IMR-90 (cell line): Measurements from ENCODE around the gene SAMD8. TPM values are rescaled to one million over a fixed set of nuclear protein-coding genes. Genes with fewer than 3 reads are reported as not detected.

Experiments
- ATAC-seq: fragments of 200-7000 bp; cut with Tn5 transposase; 2 replicates; pipeline ENCODE4 v1.9.1; 2020; ENCODE audit warnings: low read depth, mild to moderate bottlenecking, moderate library complexity
- BruUV-seq: library from RNA; stranded (reverse); fragments of 400-500 nt; replicated peaks from 2 replicates; lab custom pipeline; 2021; lab: Mats Ljungman, UMichigan
- CTCF ChIA-PET: fragments of 300-600 bp; formaldehyde crosslinking; extraction: SDS; loops from one replicate; lab custom pipeline; 2021; ENCODE audit warnings: antibody characterized with exemption; lab: Yijun Ruan, JAX
- POLR2A ChIA-PET: fragments of 300-600 bp; sonication (Branson Sonifier 250); formaldehyde crosslinking; loops from one replicate; lab custom pipeline; 2022; ENCODE audit warnings: antibody characterized with exemption; ENCODE audit not compliant: unreplicated experiment; lab: Charles Lee
- DNase-seq: peaks from one replicate; pipeline ENCODE4 v3.0.0; 2013
- H2AFZ ChIP-seq: replicated peaks from 2 replicates; pipeline ENCODE3; 2013; ENCODE audit warnings: low read length, mild to moderate bottlenecking; ENCODE audit not compliant: poor library complexity
- H2AK5ac ChIP-seq: 2 replicates; pipeline ENCODE4 v1.6.1; 2013; ENCODE audit warnings: low read depth, low read length, inconsistent platforms
- H2AK9ac ChIP-seq: replicated peaks from 2 replicates; pipeline ENCODE3; 2013; ENCODE audit warnings: mild to moderate bottlenecking, low read depth, low read length, moderate library complexity; ENCODE audit not compliant: poor library complexity
- H2BK120ac ChIP-seq: 2 replicates; pipeline ENCODE4 v1.6.1; 2013; ENCODE audit warnings: low read depth, low read length, inconsistent platforms
- H2BK15ac ChIP-seq: 3 replicates; pipeline ENCODE4 v1.6.1; 2013; ENCODE audit warnings: low read depth, low read length, inconsistent platforms
- H2BK20ac ChIP-seq: 2 replicates; pipeline ENCODE4 v1.6.1; 2013; ENCODE audit warnings: low read depth, mild to moderate bottlenecking, inconsistent platforms, low read length, moderate library complexity
- H2BK5ac ChIP-seq: 2 replicates; pipeline ENCODE4 v1.6.1; 2013; ENCODE audit warnings: mild to moderate bottlenecking, low read depth, low read length, inconsistent platforms; ENCODE audit not compliant: poor library complexity, severe bottlenecking
- H3K14ac ChIP-seq: replicated peaks from 2 replicates; pipeline ENCODE4 v1.6.1; 2013; ENCODE audit warnings: low read depth, low read length, inconsistent platforms
- H3K18ac ChIP-seq: 2 replicates; pipeline ENCODE4 v1.6.1; 2013; ENCODE audit warnings: low read depth, low read length, control low read depth
- H3K23ac ChIP-seq: 2 replicates; pipeline ENCODE4 v1.6.1; 2013; ENCODE audit warnings: low read depth, low read length, inconsistent platforms
- H3K27ac ChIP-seq: 2 replicates; pipeline ENCODE4 v1.5.1; 2013; ENCODE audit warnings: mild to moderate bottlenecking, control low read depth, low read length; ENCODE audit not compliant: insufficient read depth
- H3K27me3 ChIP-seq: 2 replicates; pipeline ENCODE4 v1.6.1; 2013; ENCODE audit warnings: low read length; ENCODE audit not compliant: control insufficient read depth, insufficient read depth
- H3K36me3 ChIP-seq: 2 replicates; pipeline ENCODE4 v1.6.1; 2013; ENCODE audit warnings: low read length, mixed read lengths; ENCODE audit not compliant: control insufficient read depth, insufficient read depth
- H3K4ac ChIP-seq: 2 replicates; pipeline ENCODE4 v1.6.1; 2013; ENCODE audit warnings: low read depth, low read length, inconsistent platforms
- H3K4me1 ChIP-seq: 2 replicates; pipeline ENCODE4 v1.6.1; 2013; ENCODE audit warnings: low read length, mixed read lengths; ENCODE audit not compliant: control insufficient read depth, insufficient read depth
- H3K4me2 ChIP-seq: 2 replicates; pipeline ENCODE4 v1.6.1; 2013; ENCODE audit warnings: low read depth, mild to moderate bottlenecking, control low read depth, low read length, moderate library complexity
- H3K4me3 ChIP-seq: 2 replicates; pipeline ENCODE4 v1.5.1; 2013; ENCODE audit warnings: low read depth, mild to moderate bottlenecking, control low read depth, low read length, moderate library complexity; ENCODE audit not compliant: insufficient read depth
- H3K56ac ChIP-seq: 2 replicates; pipeline ENCODE4 v1.6.1; 2013; ENCODE audit warnings: low read length, inconsistent platforms; ENCODE audit not compliant: insufficient read depth; ENCODE audit errors: extremely low read depth
- H3K79me1 ChIP-seq, 2 experiments: 2 replicates each; pipeline ENCODE4 v1.6.1; 2013; ENCODE audit warnings: low read length in 2 of 2, inconsistent platforms in 1 of 2, low read depth in 1 of 2
- H3K9ac ChIP-seq: 2 replicates; pipeline ENCODE4 v1.6.1; 2013; ENCODE audit warnings: low read depth, low read length, control low read depth
- H3K9me1 ChIP-seq: 2 replicates; pipeline ENCODE4 v1.6.1; 2013; ENCODE audit warnings: low read length, inconsistent platforms; ENCODE audit not compliant: insufficient read depth
- H3K9me3 ChIP-seq: 2 replicates; pipeline ENCODE4 v1.6.1; 2013; ENCODE audit warnings: low read length; ENCODE audit not compliant: control insufficient read depth, insufficient read depth
- H4K20me1 ChIP-seq: 2 replicates; pipeline ENCODE4 v1.6.1; 2013; ENCODE audit warnings: low read length, inconsistent platforms; ENCODE audit not compliant: insufficient read depth
- H4K5ac ChIP-seq: 2 replicates; pipeline ENCODE4 v1.6.1; 2013; ENCODE audit warnings: mild to moderate bottlenecking, low read depth, low read length, control low read depth
- H4K8ac ChIP-seq, 2 experiments: 2 replicates each; pipeline ENCODE4 v1.6.1; 2013; ENCODE audit warnings: low read depth in 2 of 2, low read length in 2 of 2, control low read depth in 1 of 2, inconsistent platforms in 1 of 2
- H4K91ac ChIP-seq: 2 replicates; pipeline ENCODE4 v1.6.1; 2013; ENCODE audit warnings: low read depth, low read length, inconsistent platforms; ENCODE audit not compliant: insufficient read depth
- BHLHE40 ChIP-seq: fragments of 150-350 bp; IDR thresholded peaks from 2 replicates; pipeline ENCODE4 v1.6.1; 2016; ENCODE audit warnings: mild to moderate bottlenecking, low read depth, low read length
- CEBPB ChIP-seq: IDR thresholded peaks from 2 replicates; pipeline ENCODE4 v1.6.1; 2012; ENCODE audit warnings: low read depth, low read length, improper control_type of control experiment
- CHD1 ChIP-seq: IDR thresholded peaks from 2 replicates; pipeline ENCODE4 v1.6.1; 2012; ENCODE audit warnings: low read depth, low read length, improper control_type of control experiment
- ELK1 ChIP-seq: fragments of 150-350 bp; IDR thresholded peaks from 2 replicates; pipeline ENCODE4 v1.6.1; 2016; ENCODE audit warnings: low read depth, mild to moderate bottlenecking, low read length, moderate library complexity, borderline replicate concordance
- FOS ChIP-seq: fragments of 150-350 bp; IDR thresholded peaks from 2 replicates; pipeline ENCODE4 v1.6.1; 2016; ENCODE audit warnings: low read depth, low read length
- MAFK ChIP-seq: IDR thresholded peaks from 2 replicates; pipeline ENCODE4 v1.6.1; 2012; ENCODE audit warnings: low read depth, low read length, improper control_type of control experiment
- MAZ ChIP-seq: IDR thresholded peaks from 2 replicates; pipeline ENCODE4 v1.6.1; 2012; ENCODE audit warnings: low read depth, mild to moderate bottlenecking, low read length, improper control_type of control experiment, moderate library complexity, borderline replicate concordance
- NFE2L2 ChIP-seq: fragments of 150-350 bp; IDR thresholded peaks from 2 replicates; pipeline ENCODE4 v1.6.1; 2016; ENCODE audit warnings: low read depth, mild to moderate bottlenecking, low read length
- RCOR1 ChIP-seq: IDR thresholded peaks from 2 replicates; pipeline ENCODE4 v1.6.1; 2012; ENCODE audit warnings: mild to moderate bottlenecking, low read length, improper control_type of control experiment; ENCODE audit not compliant: insufficient replicate concordance
- RFX5 ChIP-seq: IDR thresholded peaks from 2 replicates; pipeline ENCODE4 v1.8.0; 2012; ENCODE audit warnings: low read depth, mild to moderate bottlenecking, low read length, moderate library complexity
- SMC3 ChIP-seq: fragments of 150-350 bp; IDR thresholded peaks from 2 replicates; pipeline ENCODE4 v1.6.1; 2016; ENCODE audit warnings: low read depth, mild to moderate bottlenecking, antibody characterized with exemption, low read length, moderate library complexity
- USF2 ChIP-seq: fragments of 150-350 bp; IDR thresholded peaks from 2 replicates; pipeline ENCODE4 v1.6.1; 2017; ENCODE audit warnings: mild to moderate bottlenecking, antibody characterized with exemption, low read length, low read depth
- WGBS, 2 experiments: methylation state at CpG; one replicate each; pipeline versions ENCODE4 v1.1.5 to v1.1.7; 2013; ENCODE audit warnings: missing lambda C conversion rate in 2 of 2; ENCODE audit not compliant: insufficient read length in 1 of 2; ENCODE audit errors: extremely low coverage in 2 of 2; 5-methylcytosine and 5-hydroxymethylcytosine counted together
- dilution Hi-C: fragments of 300-500 bp; cut with HindIII; formaldehyde crosslinking; loops from one replicate; pipeline ENCODE4 v1.14.3; 2018; ENCODE audit warnings: low sequenced_read_pairs; ENCODE audit not compliant: unreplicated experiment
- in situ Hi-C: fragments of 300-500 bp; cut with MboI; formaldehyde crosslinking; loops from 3 replicates; pipeline ENCODE4 v1.14.3; 2019; ENCODE audit warnings: low sequenced_read_pairs, inconsistent platforms, mixed read lengths
- intact Hi-C: fragments of 100-400 bp; cut with micrococcal nuclease; formaldehyde crosslinking; loops from 2 replicates; pipeline ENCODE4 v1.10.0; 2022
- polyA plus RNA-seq, 3 experiments: library from polyadenylated mRNA; depleted of rRNA; stranded (reverse); fragments of >200 nt; gene quantifications; 2 replicates each; pipeline ENCODE4 v1.2.3, GENCODE V29; 2012; ENCODE audit warnings: low replicate concordance in 1 of 3
- total RNA-seq: library from RNA; depleted of rRNA; stranded (reverse); fragments of >200 nt; gene quantifications from 2 replicates; pipeline ENCODE4 v1.2.3, GENCODE V29; 2012

The SAMD8 gene
- total and polyA plus RNA-seq, 2 of the 4 experiments (the other 2 are of a cell fraction): 10.1 to 28.7 TPM

GRCh38 chr10:75065076-75065475 is 46.4 kb upstream of the SAMD8 start:
- Histone ChIP-seq H2BK20ac (no peak overlapping the region), H2BK120ac (no peak overlapping the region), H3K9me1 (no peaks in the 10 kb centered on the region; the same call in 1 of the 2 replicates), H3K36me3 (no peaks in the 10 kb centered on the region), H4K20me1 (no peaks in the 10 kb centered on the region), H3K27me3 (no peaks in the 10 kb centered on the region), H4K91ac (no peak overlapping the region), H3K4ac (no peak overlapping the region), H3K23ac (no peak overlapping the region), H2AK5ac (no peak overlapping the region), H3K18ac (no peak overlapping the region), H3K79me1 (no peaks in the 10 kb centered on the region), H2BK5ac (no peak overlapping the region), H3K9me3 (no peaks in the 10 kb centered on the region), H4K5ac (no peak overlapping the region), H3K9ac (no peak overlapping the region), H3K4me2 (no peak overlapping the region), H3K4me3 (no peak overlapping the region), H2AFZ (no peak overlapping the region), H2BK15ac (no peak overlapping the region), H3K14ac (no peak overlapping the region), H3K27ac (no peak overlapping the region), H4K8ac (no peak overlapping the region), H2AK9ac (no peak overlapping the region), H3K4me1 (peaks cover 3% of the 10 kb centered on the region), H3K56ac (no peak overlapping the region)
- no CpG with 5 or more reads among the region's 4 CpGs for WGBS, 2 experiments
- ChIA-PET POLR2A (no interaction called here), CTCF (interaction anchor here (0.6 kb wide), 1 partner anchor 577 kb away, joined by 3 read pairs; no protein-coding TSS in a partner anchor)
- BruUV-seq: no TSS peak
- dilution Hi-C loops (no loop called here), in situ Hi-C loops (no loop called here), intact Hi-C loops (no loop called here)
- DNase-seq (no peak), ATAC-seq (no peak)
- TF ChIP-seq RFX5: no peak
- TF ChIP-seq USF2: no peak
- no peak for TF ChIP-seq MAFK
- no peak for TF ChIP-seq RCOR1
- no peak for TF ChIP-seq CHD1
- TF ChIP-seq CEBPB: no peak
- TF ChIP-seq NFE2L2: no peak
- no peak for TF ChIP-seq MAZ
- no peak for TF ChIP-seq SMC3
- TF ChIP-seq FOS: no peak
- TF ChIP-seq BHLHE40: no peak
- no peak for TF ChIP-seq ELK1
